ENCODE data around the gene SYT1. TPM values are rescaled to one million over a fixed set of nuclear protein-coding genes. Genes with fewer than 3 reads are reported as not detected.

The SYT1 gene
- total and polyA plus RNA-seq, 2 of the 4 experiments (the other 2 are of a cell fraction): 2.8 to 3.0 TPM

DNA sequence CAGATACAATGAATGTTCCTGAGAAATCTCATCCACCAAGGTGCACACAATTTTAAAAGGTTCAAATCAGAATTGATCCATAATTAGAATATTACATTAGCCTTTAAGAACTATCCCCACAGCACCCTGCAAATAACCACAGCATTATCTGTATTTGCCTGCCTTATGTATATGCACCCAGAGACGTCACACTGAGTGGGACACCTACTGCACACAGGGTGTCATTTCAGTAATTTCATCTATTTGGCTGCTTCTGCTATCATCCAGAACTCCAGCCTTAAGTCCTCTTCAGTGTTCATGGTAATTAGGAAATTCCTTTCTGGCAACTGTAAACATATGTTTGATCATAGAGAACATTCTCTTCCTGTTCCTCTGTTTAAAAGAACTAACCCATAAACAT is 298.4 kb downstream of the SYT1 start:
- Histone ChIP-seq H3K27ac (ENCODE audit: insufficient read depth, low read length) (no peak overlapping the region), H2BK20ac (ENCODE audit: low read depth, low read length) (no peak overlapping the region), H2BK15ac (ENCODE audit: low read depth, low read length) (no peak overlapping the region), H3K14ac (replicated peaks; ENCODE audit: low read depth, low read length) (no peak overlapping the region), H3K4me1 (ENCODE audit: control insufficient read depth, insufficient read depth, low read length) (no peaks in the 10 kb centered on the region), H3K4ac (ENCODE audit: low read depth, low read length) (no peak overlapping the region), H4K8ac (ENCODE audit: low read depth in 2 of 2, low read length in 2 of 2) (no peak overlapping the region), H3K4me2 (ENCODE audit: low read depth, low read length) (no peak overlapping the region), H2AK5ac (ENCODE audit: low read depth, low read length) (no peak overlapping the region), H3K23ac (ENCODE audit: low read depth, low read length) (no peak overlapping the region), H3K9me3 (ENCODE audit: control insufficient read depth, insufficient read depth, low read length) (no peaks in the 10 kb centered on the region), H3K79me1 (ENCODE audit: low read depth in 1 of 2, low read length in 2 of 2) (no peaks in the 10 kb centered on the region), H2AFZ (replicated peaks; ENCODE audit: low read length, poor library complexity) (no peak overlapping the region), H3K4me3 (ENCODE audit: insufficient read depth, low read depth, low read length) (no peak overlapping the region), H2AK9ac (replicated peaks; ENCODE audit: low read depth, low read length, poor library complexity) (no peak overlapping the region), H3K36me3 (ENCODE audit: control insufficient read depth, insufficient read depth, low read length) (no peaks in the 10 kb centered on the region), H3K9me1 (ENCODE audit: insufficient read depth, low read length) (no peaks in the 10 kb centered on the region), H4K5ac (ENCODE audit: low read depth, low read length) (no peak overlapping the region), H3K9ac (ENCODE audit: low read depth, low read length) (no peak overlapping the region), H3K56ac (ENCODE audit: extremely low read depth, insufficient read depth, low read length) (no peak overlapping the region), H4K20me1 (ENCODE audit: insufficient read depth, low read length) (no peaks in the 10 kb centered on the region), H2BK120ac (ENCODE audit: low read depth, low read length) (no peak overlapping the region), H3K18ac (ENCODE audit: low read depth, low read length) (no peak overlapping the region), H2BK5ac (ENCODE audit: low read depth, low read length, poor library complexity, severe bottlenecking) (no peak overlapping the region), H4K91ac (ENCODE audit: insufficient read depth, low read depth, low read length) (no peak overlapping the region), H3K27me3 (ENCODE audit: control insufficient read depth, insufficient read depth, low read length) (no peaks in the 10 kb centered on the region)
- whole genome bisulfite sequencing, 2 experiments (ENCODE audit: extremely low coverage in 2 of 2, insufficient read length in 1 of 2): 60% methylated on average over 1 of the region's 1 CpG; no CpG with 5 or more reads in 1 of the 2 experiments
- TF ChIP-seq RCOR1 (IDR thresholded peaks at IDR 0.05; ENCODE audit: insufficient replicate concordance, low read length) (no peak), RFX5 (IDR thresholded peaks at IDR 0.05; ENCODE audit: low read depth, low read length) (no peak), RAD21 (IDR thresholded peaks at IDR 0.05; ENCODE audit: low read length) (no peak), CHD1 (IDR thresholded peaks at IDR 0.05; ENCODE audit: low read depth, low read length) (no peak), MAFK (IDR thresholded peaks at IDR 0.05; ENCODE audit: low read depth, low read length) (no peak), MAZ (IDR thresholded peaks at IDR 0.05; ENCODE audit: borderline replicate concordance, low read depth, low read length) (no peak), FOS (IDR thresholded peaks at IDR 0.05; ENCODE audit: low read depth, low read length) (no peak), BHLHE40 (IDR thresholded peaks at IDR 0.05; ENCODE audit: low read depth, low read length) (no peak), NFE2L2 (IDR thresholded peaks at IDR 0.05; ENCODE audit: low read depth, low read length) (no peak), MXI1 (IDR thresholded peaks at IDR 0.05; ENCODE audit: borderline replicate concordance, low read depth, low read length) (no peak), SMC3 (IDR thresholded peaks at IDR 0.05; ENCODE audit: low read depth, low read length) (no peak), POLR2A (IDR thresholded peaks at IDR 0.05; ENCODE audit: low read depth, low read length) (no peak), CEBPB (IDR thresholded peaks at IDR 0.05; ENCODE audit: low read depth, low read length) (no peak)
- TF ChIP-seq, protein P1, sequence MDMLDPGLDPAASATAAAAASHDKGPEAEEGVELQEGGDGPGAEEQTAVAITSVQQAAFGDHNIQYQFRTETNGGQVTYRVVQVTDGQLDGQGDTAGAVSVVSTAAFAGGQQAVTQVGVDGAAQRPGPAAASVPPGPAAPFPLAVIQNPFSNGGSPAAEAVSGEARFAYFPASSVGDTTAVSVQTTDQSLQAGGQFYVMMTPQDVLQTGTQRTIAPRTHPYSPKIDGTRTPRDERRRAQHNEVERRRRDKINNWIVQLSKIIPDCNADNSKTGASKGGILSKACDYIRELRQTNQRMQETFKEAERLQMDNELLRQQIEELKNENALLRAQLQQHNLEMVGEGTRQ (IDR thresholded peaks at IDR 0.05; ENCODE audit: low read depth, low read length): no peak
- TF ChIP-seq, protein P2, sequence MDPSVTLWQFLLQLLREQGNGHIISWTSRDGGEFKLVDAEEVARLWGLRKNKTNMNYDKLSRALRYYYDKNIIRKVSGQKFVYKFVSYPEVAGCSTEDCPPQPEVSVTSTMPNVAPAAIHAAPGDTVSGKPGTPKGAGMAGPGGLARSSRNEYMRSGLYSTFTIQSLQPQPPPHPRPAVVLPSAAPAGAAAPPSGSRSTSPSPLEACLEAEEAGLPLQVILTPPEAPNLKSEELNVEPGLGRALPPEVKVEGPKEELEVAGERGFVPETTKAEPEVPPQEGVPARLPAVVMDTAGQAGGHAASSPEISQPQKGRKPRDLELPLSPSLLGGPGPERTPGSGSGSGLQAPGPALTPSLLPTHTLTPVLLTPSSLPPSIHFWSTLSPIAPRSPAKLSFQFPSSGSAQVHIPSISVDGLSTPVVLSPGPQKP (IDR thresholded peaks at IDR 0.05; ENCODE audit: borderline replicate concordance, low read depth, low read length): no peak
- TF ChIP-seq, protein P3, sequence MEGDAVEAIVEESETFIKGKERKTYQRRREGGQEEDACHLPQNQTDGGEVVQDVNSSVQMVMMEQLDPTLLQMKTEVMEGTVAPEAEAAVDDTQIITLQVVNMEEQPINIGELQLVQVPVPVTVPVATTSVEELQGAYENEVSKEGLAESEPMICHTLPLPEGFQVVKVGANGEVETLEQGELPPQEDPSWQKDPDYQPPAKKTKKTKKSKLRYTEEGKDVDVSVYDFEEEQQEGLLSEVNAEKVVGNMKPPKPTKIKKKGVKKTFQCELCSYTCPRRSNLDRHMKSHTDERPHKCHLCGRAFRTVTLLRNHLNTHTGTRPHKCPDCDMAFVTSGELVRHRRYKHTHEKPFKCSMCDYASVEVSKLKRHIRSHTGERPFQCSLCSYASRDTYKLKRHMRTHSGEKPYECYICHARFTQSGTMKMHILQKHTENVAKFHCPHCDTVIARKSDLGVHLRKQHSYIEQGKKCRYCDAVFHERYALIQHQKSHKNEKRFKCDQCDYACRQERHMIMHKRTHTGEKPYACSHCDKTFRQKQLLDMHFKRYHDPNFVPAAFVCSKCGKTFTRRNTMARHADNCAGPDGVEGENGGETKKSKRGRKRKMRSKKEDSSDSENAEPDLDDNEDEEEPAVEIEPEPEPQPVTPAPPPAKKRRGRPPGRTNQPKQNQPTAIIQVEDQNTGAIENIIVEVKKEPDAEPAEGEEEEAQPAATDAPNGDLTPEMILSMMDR (conservative IDR thresholded peaks at IDR 0.05; ENCODE audit: low read depth, low read length): no peak
- POLR2A ChIA-PET (ENCODE audit: unreplicated experiment): no interaction called here
- dilution Hi-C loops (cut with HindIII; ENCODE audit: low sequenced_read_pairs, unreplicated experiment) (no loop called here), in situ Hi-C loops (cut with MboI; ENCODE audit: low sequenced_read_pairs) (no loop called here), intact Hi-C loops (cut with micrococcal nuclease) (no loop called here)
- CTCF ChIA-PET: interaction anchor here (0.6 to 1.1 kb wide), 2 partner anchors 11 to 16 kb away, joined by 3 to 5 read pairs; no protein-coding TSS in a partner anchor
- no TSS peak for BruUV-seq (replicated peaks)
- ATAC-seq (ENCODE audit: low read depth): peak; percentile 49
- DNase-seq: no peak
